Measurements from ENCODE around the gene FAM222A.

DNA sequence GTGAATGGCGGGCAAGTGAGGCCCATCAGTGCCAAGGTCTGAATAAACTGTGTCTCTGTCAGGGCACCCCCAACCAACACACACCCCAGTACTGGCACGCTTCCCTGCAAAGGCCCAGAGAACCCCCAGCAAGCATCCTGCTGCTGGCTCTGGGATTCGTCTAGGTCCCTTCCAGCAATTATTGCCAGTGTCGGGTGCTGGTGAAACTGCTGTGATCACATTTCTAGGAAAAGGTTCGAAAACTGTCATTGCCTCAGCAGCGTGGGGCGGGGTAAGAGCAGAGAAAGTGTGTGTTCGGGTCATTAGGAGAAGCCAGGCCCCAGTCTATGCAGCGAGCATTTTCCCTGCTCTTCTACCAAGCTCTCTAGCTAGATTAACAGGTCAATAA lies 2.5 kb downstream of the FAM222A start:
- TF ChIP-seq, protein P1, sequence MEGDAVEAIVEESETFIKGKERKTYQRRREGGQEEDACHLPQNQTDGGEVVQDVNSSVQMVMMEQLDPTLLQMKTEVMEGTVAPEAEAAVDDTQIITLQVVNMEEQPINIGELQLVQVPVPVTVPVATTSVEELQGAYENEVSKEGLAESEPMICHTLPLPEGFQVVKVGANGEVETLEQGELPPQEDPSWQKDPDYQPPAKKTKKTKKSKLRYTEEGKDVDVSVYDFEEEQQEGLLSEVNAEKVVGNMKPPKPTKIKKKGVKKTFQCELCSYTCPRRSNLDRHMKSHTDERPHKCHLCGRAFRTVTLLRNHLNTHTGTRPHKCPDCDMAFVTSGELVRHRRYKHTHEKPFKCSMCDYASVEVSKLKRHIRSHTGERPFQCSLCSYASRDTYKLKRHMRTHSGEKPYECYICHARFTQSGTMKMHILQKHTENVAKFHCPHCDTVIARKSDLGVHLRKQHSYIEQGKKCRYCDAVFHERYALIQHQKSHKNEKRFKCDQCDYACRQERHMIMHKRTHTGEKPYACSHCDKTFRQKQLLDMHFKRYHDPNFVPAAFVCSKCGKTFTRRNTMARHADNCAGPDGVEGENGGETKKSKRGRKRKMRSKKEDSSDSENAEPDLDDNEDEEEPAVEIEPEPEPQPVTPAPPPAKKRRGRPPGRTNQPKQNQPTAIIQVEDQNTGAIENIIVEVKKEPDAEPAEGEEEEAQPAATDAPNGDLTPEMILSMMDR (IDR thresholded peaks at IDR 0.05) = no peak
- no peak for TF ChIP-seq POLR2A (IDR thresholded peaks at IDR 0.05)

Measured in uterus (tissue), 2 donors.